HG03571 (cell line): Measurements from ENCODE around the gene CD38.

Source experiments
- ATAC-seq: cut with Tn5 transposase; IDR thresholded peaks from one replicate; pipeline ENCODE4 v1.9.1; 2021; ENCODE audit not compliant: unreplicated experiment

CD38 gene

DNA sequence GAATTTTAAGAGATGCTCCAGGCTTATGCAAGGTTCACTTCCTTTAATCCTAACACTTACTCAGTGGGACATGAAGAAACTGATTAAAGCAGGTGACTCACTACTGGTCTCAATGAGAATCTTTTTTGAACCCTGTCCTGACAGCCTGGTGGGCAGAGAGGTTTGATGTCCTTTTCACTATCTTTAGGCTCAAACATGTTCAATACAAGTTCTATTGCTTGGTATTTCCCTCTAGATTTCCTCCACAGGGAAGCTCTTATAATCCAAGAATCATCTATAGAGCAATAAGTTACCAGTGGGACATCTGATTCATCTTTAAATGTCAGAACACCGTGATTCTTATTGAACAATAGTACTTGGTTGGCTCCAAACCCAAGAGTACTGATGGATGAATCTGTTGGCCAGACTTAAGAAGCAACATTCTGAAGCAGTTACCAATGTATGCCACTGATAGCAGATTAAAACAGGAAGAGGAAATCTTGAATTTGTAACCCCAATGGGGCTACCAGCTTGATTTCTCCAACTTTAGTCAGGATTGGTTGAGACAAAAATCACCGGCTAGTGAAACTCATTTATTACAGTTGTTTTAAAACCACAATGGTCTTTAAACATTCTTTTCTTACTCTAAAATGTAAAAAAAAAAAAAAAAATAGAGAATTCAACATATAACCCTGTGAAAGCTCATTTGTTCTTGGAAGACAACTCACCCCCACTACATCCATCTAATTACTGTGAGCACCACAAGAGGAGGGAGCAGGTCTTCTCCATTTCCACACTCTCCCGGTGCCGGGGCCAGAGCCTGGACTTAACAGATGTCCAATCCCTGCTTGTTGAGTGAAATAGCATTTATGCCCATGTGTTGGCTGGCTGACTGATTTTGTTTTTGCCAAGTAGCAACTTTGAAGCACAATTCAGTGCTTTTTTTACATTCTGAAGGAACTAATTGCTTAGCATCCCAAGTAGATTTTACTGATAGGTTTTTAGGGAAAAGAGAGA is 117.1 kb downstream of the CD38 start:
- ATAC-seq = no peak

DNA sequence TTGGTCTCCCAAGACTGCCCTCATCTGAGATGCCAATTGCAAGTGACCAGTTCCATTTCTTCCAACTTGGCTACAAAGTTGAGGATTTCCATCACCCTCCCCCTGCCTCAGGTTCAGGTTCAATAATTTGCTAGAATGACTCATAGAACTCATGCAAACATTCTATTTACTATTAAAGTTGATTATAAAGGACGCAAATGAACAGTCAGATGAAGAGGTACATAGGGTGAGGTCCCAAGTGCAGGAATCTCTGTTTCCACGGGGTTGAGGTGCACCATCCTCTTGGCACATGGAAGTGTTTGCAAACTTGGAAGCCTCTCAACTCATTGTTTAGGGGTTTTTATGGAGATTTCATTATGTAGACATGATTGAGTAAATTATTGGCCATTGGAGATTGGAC is 119.4 kb downstream of the CD38 start:
- no peak for ATAC-seq

DNA sequence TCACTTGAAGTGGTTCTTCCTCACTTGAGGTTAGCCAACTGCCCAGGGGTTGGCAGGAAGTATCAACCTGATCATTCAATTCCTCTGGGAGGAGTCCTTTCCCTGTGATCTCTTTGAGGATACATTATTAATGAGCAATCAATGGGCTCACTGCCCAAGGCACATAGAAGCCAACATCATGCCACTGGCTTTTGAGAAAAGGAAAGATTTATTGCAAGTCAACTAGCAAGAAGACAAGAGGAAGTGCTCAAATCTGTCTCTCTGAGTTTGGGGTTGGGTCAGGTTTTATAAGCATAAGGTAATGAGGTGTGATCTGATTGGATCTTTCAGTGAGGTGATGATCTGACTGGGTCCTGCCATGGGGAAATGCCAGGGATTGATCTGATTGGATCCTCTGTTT is 120.8 kb downstream of the CD38 start:
- no peak for ATAC-seq

DNA sequence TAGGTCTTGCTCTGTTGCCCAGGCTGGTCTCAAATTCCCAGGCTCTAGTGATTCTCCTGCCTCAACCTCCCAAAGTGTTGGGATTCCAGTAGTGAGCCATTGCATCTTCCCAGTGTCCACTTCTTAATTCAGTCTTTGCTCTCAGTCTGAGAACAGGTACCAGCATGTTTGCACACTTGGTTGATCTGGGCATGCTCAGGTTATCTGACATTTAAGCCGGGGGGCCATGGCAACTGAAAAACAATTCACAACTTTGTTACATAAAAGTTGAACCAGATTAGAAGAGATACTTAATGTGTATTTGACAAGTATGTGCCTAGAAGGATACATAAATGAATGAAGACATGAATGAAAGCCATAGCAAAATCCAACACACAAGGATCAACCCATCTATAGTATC is 121.4 kb downstream of the CD38 start:
- ATAC-seq = no peak

DNA sequence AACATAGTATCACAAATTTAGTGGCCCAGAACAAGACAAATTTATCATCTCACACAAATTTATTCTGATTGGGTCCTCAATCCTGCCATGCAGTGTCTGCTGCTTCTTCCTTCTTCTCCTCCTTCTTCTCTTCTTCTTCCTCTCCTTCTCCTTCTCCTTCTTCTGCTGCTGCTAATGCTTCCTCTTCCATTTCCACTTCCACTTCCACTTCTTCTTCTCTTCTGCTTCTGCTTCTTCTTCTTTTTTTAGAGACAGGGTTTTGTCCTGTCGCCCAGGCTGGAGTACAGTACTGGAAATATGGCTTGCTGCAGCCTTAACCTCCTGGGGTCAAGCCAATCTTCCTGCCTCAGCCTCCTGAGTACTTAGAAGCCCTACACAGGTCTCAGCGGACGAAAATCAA is 122.9 kb downstream of the CD38 start:
- ATAC-seq = no peak

DNA sequence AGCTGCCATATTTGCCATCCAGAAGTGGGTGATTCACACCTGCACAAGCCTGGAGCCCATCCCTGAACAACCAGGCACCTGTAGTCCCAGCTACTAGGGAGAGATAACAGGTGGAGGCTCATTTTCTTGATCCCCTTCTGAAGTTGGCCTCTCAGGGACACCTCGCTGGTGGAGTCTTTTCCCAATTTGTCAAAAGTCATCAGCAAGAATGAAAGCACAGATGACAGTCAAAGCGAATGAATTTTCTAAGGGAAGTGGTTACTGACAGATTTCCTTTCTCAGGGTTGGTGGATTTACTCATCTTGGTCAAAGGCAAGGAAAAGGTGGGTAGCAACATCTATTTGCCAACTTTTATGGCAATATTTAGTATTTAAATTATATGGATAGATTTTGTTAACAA is 123.9 kb downstream of the CD38 start:
- no peak for ATAC-seq

DNA sequence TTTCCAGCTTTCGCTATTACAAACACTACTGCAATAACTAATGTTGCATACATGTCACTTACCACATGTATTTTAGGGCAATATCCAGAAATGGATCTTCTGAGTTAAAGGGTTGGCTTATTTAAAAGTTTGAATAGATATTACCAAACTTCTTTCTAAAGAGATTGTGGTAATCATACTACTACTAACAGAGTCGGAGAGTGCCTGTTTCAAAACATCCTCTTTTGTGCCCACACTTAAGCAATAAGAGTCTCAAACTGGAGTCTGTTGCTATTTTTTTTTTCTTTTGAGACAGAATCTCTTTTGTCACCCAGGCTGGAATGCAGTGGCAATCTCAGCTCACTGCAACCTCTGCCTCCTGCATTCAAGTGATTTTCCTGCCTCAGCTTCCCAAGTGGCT is 124.6 kb downstream of the CD38 start:
- no peak for ATAC-seq
